NCI-H146 (cell line): ENCODE data around the gene DUOXA1.
"Not testable (repeated sequence)": the region's sequence is repeated elsewhere in the genome, so short reads cannot be mapped to it uniquely, and the experiment has no call there.

ENCODE experiments used
- DNase-seq: peaks from one replicate; lab custom pipeline; 2025; lab: John Stamatoyannopoulos, UW

Gene DUOXA1

DNA sequence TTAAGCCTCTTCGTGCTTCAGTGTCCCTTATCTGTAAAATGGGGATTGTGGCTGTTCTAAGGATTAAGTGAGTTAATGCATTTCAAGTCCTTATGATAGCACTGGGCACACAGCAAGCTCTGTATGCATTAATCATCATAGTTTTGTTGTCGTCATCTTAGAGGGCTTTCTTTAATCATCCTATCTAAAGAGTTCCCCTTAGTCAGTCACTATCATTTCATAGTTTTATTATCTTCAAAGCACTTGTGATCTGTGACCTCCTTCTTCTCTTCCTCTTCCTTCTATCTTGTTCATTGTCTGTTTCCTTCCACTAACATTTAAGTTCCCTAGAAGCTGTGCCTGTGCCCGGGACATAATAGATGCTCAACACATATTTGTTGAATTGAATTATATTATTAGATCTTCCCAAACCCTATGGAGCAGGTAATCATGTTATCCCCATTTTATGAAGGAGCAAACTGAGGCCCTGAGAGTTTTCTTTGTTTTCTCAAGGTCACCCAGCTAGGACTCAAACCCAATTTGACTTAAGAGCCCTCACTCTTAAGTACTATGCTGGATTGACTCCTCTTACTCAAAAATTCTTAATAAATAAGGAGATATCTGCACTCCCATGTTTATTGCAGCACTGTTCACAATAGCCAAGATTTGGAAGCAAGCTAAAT, 39.8 kb downstream of the DUOXA1 start:
- no peak for DNase-seq

- DNase-seq: no peak
Observed at GRCh38 chr15:45088801-45089711, 40.6 kb downstream of the DUOXA1 start.

- no peak for DNase-seq
Observed at GRCh38 chr15:45087513-45087912, 42.2 kb downstream of the DUOXA1 start.

- peak; percentile 26 for DNase-seq
Observed at GRCh38 chr15:45084163-45084562, 45.5 kb downstream of the DUOXA1 start.

DNA sequence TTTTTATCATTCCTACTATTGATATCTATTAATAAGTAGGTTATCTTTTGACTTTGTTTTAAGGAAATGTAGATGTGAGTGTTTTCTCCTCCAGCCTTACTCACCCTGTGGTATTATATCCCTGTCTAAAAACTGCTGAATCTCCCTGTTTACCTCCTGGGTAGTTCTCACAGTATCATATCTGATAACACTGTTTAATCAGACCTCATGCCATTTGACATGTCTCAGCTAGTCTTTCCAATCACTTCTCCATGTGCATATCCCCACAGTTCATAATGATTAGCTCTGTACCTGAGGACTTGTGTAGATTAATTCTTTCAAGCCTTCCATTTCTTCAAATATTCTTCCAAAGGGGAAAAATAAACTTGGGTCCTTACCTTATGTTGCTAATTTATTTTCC, 46.5 kb downstream of the DUOXA1 start:
- DNase-seq: peak; percentile 47

GRCh38 chr15:45082412-45082811, 47.3 kb downstream of the DUOXA1 start:
- not testable (repeated sequence) for DNase-seq

DNA sequence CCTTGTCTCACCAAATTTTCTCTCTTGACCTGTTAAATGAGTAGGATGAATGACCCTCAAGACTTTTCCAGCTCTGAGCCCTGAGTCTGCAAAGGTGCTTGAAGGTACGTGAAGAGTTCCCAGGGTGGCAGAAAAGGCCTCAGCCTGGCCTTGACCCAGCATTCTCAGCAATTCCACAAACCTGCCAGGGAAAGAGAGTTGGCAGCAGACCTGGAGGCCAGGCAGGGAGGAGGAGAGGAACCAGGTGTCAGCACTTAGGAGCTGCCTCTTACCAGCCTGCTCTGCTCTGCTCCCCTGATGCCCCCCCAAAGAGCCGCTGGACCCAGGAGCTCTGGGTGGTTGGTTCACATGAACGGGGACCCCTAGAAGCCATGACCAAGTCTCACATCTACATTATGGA, 49.1 kb downstream of the DUOXA1 start:
- DNase-seq: not testable (repeated sequence)

DNA sequence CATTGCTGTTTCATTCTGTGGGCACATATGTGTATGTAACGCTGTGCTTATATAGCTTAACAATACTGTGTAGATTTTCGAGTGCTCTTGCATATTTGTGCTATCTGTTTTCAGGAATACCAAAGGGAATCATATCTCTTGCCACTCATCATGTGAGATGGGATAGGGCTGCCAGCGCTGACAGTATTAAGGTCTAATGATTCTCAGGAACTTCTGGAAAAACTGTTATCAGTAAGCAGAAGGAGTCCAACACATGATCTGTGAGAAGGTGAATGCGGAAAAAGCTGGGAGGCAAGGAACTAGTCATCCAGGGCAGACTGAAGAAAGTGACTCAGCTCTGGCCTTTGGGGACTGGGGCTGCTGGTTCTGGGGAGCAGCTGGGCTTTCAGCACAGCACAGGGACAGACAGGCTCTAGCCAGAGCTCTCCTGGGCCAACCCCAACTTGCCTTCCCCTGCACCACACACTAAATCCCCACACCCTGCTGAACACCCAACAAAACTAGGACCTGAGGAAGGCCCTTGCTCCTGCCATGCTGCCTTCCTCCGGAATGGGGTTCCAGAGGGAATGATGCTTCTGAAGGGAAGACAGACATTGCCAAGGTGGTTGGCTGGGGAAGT, 49.9 kb downstream of the DUOXA1 start:
- not testable (repeated sequence) for DNase-seq

DNA sequence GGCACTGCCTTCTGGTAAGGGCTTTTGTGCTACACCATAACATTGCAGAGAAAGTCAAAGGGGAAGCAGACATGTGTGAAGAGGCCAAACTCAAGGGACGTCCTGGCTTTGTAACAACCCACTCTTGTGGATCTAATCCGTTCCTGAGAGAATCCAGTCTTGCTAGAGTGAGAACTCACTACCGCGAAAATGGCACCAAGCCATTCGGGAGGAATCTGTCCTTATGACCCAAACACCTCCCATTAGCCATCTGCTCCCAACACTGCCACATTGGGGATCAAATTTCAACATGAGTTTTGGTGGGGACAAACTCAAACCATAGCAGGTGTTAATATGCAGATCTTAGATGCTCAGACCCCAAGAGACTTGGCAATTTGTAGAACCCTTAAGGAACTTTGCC, 50.5 kb downstream of the DUOXA1 start:
- DNase-seq: not testable (repeated sequence)

DNA sequence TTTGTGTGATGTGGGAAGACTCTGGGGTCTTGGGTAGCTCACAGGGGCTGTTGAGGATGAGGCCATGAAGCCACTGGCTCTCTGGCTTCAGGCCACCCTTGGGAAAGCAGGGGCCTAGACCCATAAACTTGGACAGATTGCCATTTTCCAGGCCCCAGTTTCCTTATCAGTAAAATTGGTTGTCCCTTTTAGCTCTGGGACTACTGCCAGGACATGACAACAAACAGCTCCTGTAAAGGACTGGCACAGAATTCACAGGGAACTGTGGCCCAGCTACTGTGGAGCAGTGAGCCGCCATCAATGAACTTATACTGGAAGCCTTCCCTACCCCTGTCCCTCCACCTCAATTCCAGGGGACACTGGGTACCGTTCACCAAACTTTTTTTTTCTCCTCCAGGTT, 52.3 kb downstream of the DUOXA1 start:
- not testable (repeated sequence) for DNase-seq

GRCh38 chr15:45075440-45076320, 54.0 kb downstream of the DUOXA1 start:
- not testable (repeated sequence) for DNase-seq

DNA sequence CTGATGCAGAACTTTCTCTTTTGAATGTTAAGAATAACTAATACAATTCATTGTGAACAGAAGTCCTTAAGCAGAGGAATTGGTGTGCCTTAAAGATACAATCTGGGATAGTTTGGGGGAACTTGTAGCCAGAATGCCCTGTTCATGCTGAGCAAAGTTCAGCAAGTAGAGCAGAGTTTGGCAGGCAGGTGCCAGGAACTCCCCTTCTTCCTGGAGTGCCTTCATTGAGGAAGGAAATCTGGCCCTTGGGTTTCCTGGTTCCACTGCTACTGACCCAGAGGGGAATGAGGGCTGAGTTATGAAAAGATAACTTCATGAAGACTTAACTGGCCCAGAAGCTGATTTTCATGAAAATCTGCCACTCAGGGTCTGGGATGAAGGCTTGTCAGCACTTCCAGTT, 56.1 kb downstream of the DUOXA1 start:
- DNase-seq: not testable (repeated sequence)

DNA sequence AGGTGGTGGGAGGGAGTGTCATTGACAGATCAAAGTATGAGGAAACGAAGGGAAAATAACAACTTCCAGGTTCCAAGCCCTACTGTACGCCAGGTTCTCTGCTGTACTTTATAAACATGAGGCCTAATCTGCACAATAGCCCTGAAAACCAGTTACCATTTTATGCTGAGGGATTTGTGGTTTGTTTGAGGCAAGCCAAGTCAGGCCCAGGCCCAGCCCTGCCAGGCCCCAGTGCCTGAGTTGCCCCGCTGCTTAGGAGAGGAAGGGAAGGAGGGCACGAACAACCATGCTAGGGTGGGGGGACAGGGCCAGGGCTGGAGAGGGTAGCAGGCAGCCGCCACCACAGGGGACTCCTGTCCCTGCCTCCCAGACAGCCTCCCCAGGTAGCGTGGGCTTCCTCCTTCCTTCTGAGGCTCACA, 59.7 kb downstream of the DUOXA1 start:
- not testable (repeated sequence) for DNase-seq
